SHP77 (cell line): ENCODE results near the gene ARHGAP9.
"Not testable (repeated sequence)": the region's sequence is repeated elsewhere in the genome, so short reads cannot be mapped to it uniquely, and the experiment has no call there.

Experiments
- DNase-seq, 2 experiments: peaks; one replicate each; lab custom pipeline; 2025; lab: John Stamatoyannopoulos, UW

The ARHGAP9 gene

GRCh38 chr12:57517187-57517586 lies 37.5 kb upstream of the ARHGAP9 start:
- DNase-seq: no peak

- no peak for DNase-seq
Measured at GRCh38 chr12:57516617-57517153, 37.0 kb upstream of the ARHGAP9 start.

- DNase-seq: no peak
Measured at GRCh38 chr12:57515934-57516541, 36.4 kb upstream of the ARHGAP9 start.

GRCh38 chr12:57515408-57515933 lies 35.8 kb upstream of the ARHGAP9 start:
- DNase-seq: no peak

GRCh38 chr12:57514720-57515407 lies 35.2 kb upstream of the ARHGAP9 start:
- no peak for DNase-seq

- DNase-seq: not testable (repeated sequence)
Measured at GRCh38 chr12:57514246-57514645, 34.6 kb upstream of the ARHGAP9 start.

- not testable (repeated sequence) for DNase-seq
Measured at GRCh38 chr12:57513677-57514076, 34.0 kb upstream of the ARHGAP9 start.

- no peak for DNase-seq
Measured at GRCh38 chr12:57513266-57513665, 33.6 kb upstream of the ARHGAP9 start.

GRCh38 chr12:57512665-57513064 lies 33.0 kb upstream of the ARHGAP9 start:
- DNase-seq: no peak

- no peak for DNase-seq
Measured at GRCh38 chr12:57511588-57512325, 32.1 kb upstream of the ARHGAP9 start.

- DNase-seq: no peak
Measured at GRCh38 chr12:57511161-57511560, 31.5 kb upstream of the ARHGAP9 start.

GRCh38 chr12:57507796-57508195 lies 28.1 kb upstream of the ARHGAP9 start:
- not testable (repeated sequence) for DNase-seq

- DNase-seq: not testable (repeated sequence)
Measured at GRCh38 chr12:57506541-57506940, 26.9 kb upstream of the ARHGAP9 start.

- DNase-seq: not testable (repeated sequence)
Measured at GRCh38 chr12:57502311-57502969, 22.8 kb upstream of the ARHGAP9 start.

- no peak for DNase-seq
Measured at GRCh38 chr12:57500213-57500612, 20.5 kb upstream of the ARHGAP9 start.

- DNase-seq: no peak
Measured at GRCh38 chr12:57498571-57498970, 18.9 kb upstream of the ARHGAP9 start.

- no peak for DNase-seq
Measured at GRCh38 chr12:57498132-57498502, 18.5 kb upstream of the ARHGAP9 start.

GRCh38 chr12:57497223-57498131 lies 17.8 kb upstream of the ARHGAP9 start:
- no peak for DNase-seq

GRCh38 chr12:57496822-57497221 lies 17.2 kb upstream of the ARHGAP9 start:
- no peak for DNase-seq

- not testable (repeated sequence) for DNase-seq
Measured at GRCh38 chr12:57495051-57495701, 15.5 kb upstream of the ARHGAP9 start.
